DOHH2 (cell line): ENCODE measurements around the gene PCDHB11.
"Not testable (repeated sequence)": the region's sequence is repeated elsewhere in the genome, so short reads cannot be mapped to it uniquely, and the experiment has no call there.

Experiments
- H3F3A ChIP-seq: fragments of 200-600 bp; sonication (generic), shearing (Covaris generic); 2 replicates; pipeline ENCODE4 v1.6.0; 2016; ENCODE audit warnings: antibody characterized with exemption, mild to moderate bottlenecking; ENCODE audit not compliant: control insufficient read depth, insufficient read depth
- H3K27ac ChIP-seq: fragments of 200-600 bp; sonication (generic); 2 replicates; pipeline ENCODE4 v1.5.1; 2014; ENCODE audit warnings: low read depth, mild to moderate bottlenecking, low read length, moderate library complexity
- H3K27me3 ChIP-seq: fragments of 200-600 bp; sonication (generic); 2 replicates; pipeline ENCODE4 v1.6.1; 2014; ENCODE audit warnings: mild to moderate bottlenecking, low read length, mixed read lengths; ENCODE audit not compliant: control insufficient read depth
- H3K36me3 ChIP-seq: fragments of 200-600 bp; sonication (generic); 2 replicates; pipeline ENCODE4 v1.6.1; 2014; ENCODE audit warnings: mild to moderate bottlenecking, low read length, moderate library complexity, mixed read lengths; ENCODE audit not compliant: control insufficient read depth
- H3K4me1 ChIP-seq: fragments of 200-600 bp; sonication (generic); 2 replicates; pipeline ENCODE4 v1.6.1; 2014; ENCODE audit warnings: mild to moderate bottlenecking, low read length, mixed read lengths; ENCODE audit not compliant: control insufficient read depth
- H3K4me2 ChIP-seq: fragments of 200-600 bp; sonication (generic); 2 replicates; pipeline ENCODE4 v1.6.0; 2014; ENCODE audit warnings: mild to moderate bottlenecking, low read length, moderate library complexity
- H3K4me3 ChIP-seq: fragments of 200-600 bp; sonication (generic); 2 replicates; pipeline ENCODE4 v1.5.1; 2014; ENCODE audit warnings: mild to moderate bottlenecking, low read length, mixed read lengths
- H3K79me2 ChIP-seq: fragments of 200-600 bp; sonication (generic); 2 replicates; pipeline ENCODE4 v1.6.1; 2014; ENCODE audit warnings: mild to moderate bottlenecking, low read length, mixed read lengths; ENCODE audit not compliant: control insufficient read depth
- H3K9me2 ChIP-seq: fragments of 200-600 bp; sonication (generic); replicated peaks from 2 replicates; pipeline ENCODE4 v1.6.1; 2014; ENCODE audit warnings: mild to moderate bottlenecking, low read length, mixed read lengths; ENCODE audit not compliant: control insufficient read depth
- H3K9me3 ChIP-seq: fragments of 200-600 bp; sonication (generic); 2 replicates; pipeline ENCODE4 v1.6.1; 2014; ENCODE audit warnings: antibody characterized with exemption, low read length, mixed read lengths; ENCODE audit not compliant: control insufficient read depth, insufficient read depth
- H4K20me1 ChIP-seq: fragments of 200-600 bp; sonication (generic); 2 replicates; pipeline ENCODE4 v1.6.0; 2014; ENCODE audit warnings: low read depth, mild to moderate bottlenecking, antibody characterized with exemption, low read length, moderate library complexity; ENCODE audit not compliant: control insufficient read depth, insufficient read depth
- CTCF ChIP-seq: fragments of 200-600 bp; sonication (generic); IDR thresholded peaks from one replicate; pipeline ENCODE4 v1.5.1; 2014; ENCODE audit warnings: antibody characterized with exemption, mild to moderate bottlenecking, low read depth, low read length; ENCODE audit not compliant: poor library complexity, severe bottlenecking
- EZH2phosphoT487 ChIP-seq: fragments of 200-600 bp; sonication (generic); IDR thresholded peaks from 2 replicates; pipeline ENCODE4 v1.6.1; 2017; ENCODE audit warnings: borderline replicate concordance, mild to moderate bottlenecking, antibody characterized with exemption, low read length, moderate library complexity, mixed read lengths

Gene PCDHB11

DNA sequence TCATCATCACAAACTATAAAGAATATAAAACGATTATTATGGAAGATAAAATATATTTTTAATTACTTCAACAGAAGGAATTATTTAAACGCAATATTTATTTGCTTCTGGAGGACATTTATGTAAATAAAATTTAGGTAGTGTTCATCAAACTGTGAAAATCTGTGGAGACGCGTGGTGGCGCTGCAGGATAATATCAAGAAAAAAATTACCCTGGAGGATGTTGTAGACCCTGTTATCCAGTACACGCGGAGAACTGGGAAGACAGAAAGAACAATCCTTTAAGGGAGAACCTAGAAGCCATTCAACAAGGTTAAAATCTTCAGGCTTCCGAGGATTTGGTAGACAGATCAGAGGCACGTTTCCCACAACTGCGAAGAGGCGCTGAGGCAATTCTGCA is 9.1 kb downstream of the PCDHB11 start, which contains the start of gene PCDHB12:
PCDHB12 (plus strand) TSS at position 242 of the 400 bp plus-strand sequence. CDS start 189 bp downstream, outside the sequence.
- Histone ChIP-seq H3K4me1 (no peaks in the 10 kb centered on the region), H3K9me3 (no peaks in the 10 kb centered on the region), H4K20me1 (no peaks in the 10 kb centered on the region), H3K4me3 (no peak within 1 kb of the TSS), H3K27me3 (peaks cover 23% of the 10 kb centered on the region), H3K27ac (no peak within 1 kb of the TSS), H3K4me2 (peak within 1 kb of the TSS; percentile 22; the same call in 1 of the 2 replicates), H3K79me2 (no peaks in the 10 kb centered on the region), H3F3A (no peaks in the 10 kb centered on the region), H3K36me3 (no peaks in the 10 kb centered on the region), H3K9me2 (no peaks in the 10 kb centered on the region)
- TF ChIP-seq EZH2phosphoT487 (no peak), CTCF (peak; percentile 44)

DNA sequence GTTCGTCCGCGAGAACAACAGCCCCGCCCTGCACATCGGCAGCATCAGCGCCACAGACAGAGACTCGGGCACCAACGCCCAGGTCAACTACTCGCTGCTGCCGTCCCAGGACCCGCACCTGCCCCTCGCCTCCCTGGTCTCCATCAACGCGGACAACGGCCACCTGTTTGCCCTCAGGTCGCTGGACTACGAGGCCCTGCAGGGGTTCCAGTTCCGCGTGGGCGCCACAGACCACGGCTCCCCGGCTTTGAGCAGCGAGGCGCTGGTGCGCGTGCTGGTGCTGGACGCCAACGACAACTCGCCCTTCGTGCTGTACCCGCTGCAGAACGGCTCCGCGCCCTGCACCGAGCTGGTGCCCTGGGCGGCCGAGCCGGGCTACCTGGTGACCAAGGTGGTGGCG is 10.9 kb downstream of the PCDHB11 start:
- H3K9me3 ChIP-seq, H3K4me1 ChIP-seq, H3K4me3 ChIP-seq, H4K20me1 ChIP-seq, H3F3A ChIP-seq, H3K4me2 ChIP-seq, H3K36me3 ChIP-seq, H3K9me2 ChIP-seq, H3K79me2 ChIP-seq, H3K27ac ChIP-seq: not testable (repeated sequence)
- peaks cover 23% of the 10 kb centered on the region for H3K27me3 ChIP-seq

DNA sequence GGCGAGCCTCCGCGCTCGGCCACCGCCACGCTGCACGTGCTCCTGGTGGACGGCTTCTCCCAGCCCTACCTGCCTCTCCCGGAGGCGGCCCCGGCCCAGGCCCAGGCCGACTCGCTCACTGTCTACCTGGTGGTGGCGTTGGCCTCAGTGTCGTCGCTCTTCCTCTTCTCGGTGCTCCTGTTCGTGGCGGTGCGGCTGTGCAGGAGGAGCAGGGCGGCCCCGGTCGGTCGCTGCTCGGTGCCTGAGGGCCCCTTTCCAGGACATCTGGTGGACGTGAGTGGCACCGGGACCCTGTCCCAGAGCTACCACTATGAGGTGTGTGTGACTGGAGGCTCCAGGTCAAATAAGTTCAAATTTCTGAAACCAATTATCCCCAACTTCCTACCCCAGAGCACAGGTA is 11.4 kb downstream of the PCDHB11 start:
- H4K20me1 ChIP-seq, H3K36me3 ChIP-seq, H3K4me1 ChIP-seq, H3K27ac ChIP-seq, H3K9me3 ChIP-seq, H3F3A ChIP-seq, H3K4me3 ChIP-seq, H3K4me2 ChIP-seq, H3K79me2 ChIP-seq, H3K9me2 ChIP-seq: not testable (repeated sequence)
- H3K27me3 ChIP-seq, result peaks cover 20% of the 10 kb centered on the region

- H3F3A ChIP-seq, H3K27ac ChIP-seq, H3K9me2 ChIP-seq, H4K20me1 ChIP-seq, H3K36me3 ChIP-seq, H3K9me3 ChIP-seq, H3K4me3 ChIP-seq, H3K4me2 ChIP-seq, H3K4me1 ChIP-seq, H3K79me2 ChIP-seq, H3K27me3 ChIP-seq: not testable (repeated sequence)
- peak; percentile 62 for TF ChIP-seq CTCF
Observed at GRCh38 chr5:141213656-141214339, 14.4 kb downstream of the PCDHB11 start, which contains the start of gene PCDHB13. Gene PCDHB13, plus strand, starts transcription at chr5:141213919. Its CDS starts 205 bp downstream, at chr5:141214124.

DNA sequence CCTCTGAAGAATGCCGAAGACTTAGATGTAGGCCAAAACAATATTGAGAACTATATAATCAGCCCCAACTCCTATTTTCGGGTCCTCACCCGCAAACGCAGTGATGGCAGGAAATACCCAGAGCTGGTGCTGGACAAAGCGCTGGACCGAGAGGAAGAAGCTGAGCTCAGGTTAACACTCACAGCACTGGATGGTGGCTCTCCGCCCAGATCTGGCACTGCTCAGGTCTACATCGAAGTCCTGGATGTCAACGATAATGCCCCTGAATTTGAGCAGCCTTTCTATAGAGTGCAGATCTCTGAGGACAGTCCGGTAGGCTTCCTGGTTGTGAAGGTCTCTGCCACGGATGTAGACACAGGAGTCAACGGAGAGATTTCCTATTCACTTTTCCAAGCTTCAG is 15.2 kb downstream of the PCDHB11 start:
- not testable (repeated sequence) for H3F3A ChIP-seq, H3K4me2 ChIP-seq, H3K4me1 ChIP-seq, H4K20me1 ChIP-seq, H3K79me2 ChIP-seq, H3K27me3 ChIP-seq, H3K4me3 ChIP-seq, H3K36me3 ChIP-seq, H3K9me3 ChIP-seq, H3K27ac ChIP-seq, H3K9me2 ChIP-seq

- not testable (repeated sequence) for H4K20me1 ChIP-seq, H3K27ac ChIP-seq, H3K79me2 ChIP-seq, H3K4me1 ChIP-seq, H3K9me2 ChIP-seq, H3K36me3 ChIP-seq, H3K27me3 ChIP-seq, H3F3A ChIP-seq, H3K4me3 ChIP-seq, H3K4me2 ChIP-seq, H3K9me3 ChIP-seq
Observed at GRCh38 chr5:141215504-141215903, 16.1 kb downstream of the PCDHB11 start.
